ENCODE data around the gene DPP7.
"Not testable (repeated sequence)": the region's sequence is repeated elsewhere in the genome, so short reads cannot be mapped to it uniquely, and the experiment has no call there.

The DPP7 gene

DNA sequence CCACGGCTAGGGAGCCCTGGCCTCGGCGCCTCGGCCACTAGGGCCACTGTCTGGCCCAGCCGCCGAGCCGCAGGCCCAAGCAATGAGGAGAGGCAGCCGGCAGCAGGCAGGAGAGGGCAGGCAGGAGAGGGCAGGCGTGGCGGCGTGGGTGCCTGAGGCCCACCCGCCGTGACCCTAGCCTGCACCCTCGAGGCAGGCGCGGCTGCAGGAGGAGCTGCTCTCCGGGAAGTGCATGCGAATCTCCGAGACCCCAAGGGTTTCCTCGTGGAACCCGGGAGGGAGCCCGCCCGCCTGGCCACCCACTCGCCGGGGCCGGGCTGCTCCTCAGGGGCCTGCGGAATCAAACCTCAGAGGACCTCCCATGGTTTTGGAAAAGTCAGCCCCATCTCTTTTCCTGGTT, 33.7 kb upstream of the DPP7 start:
- DNase-seq, result no peak

- DNase-seq, result no peak
Observed at GRCh38 chr9:137147793-137148160, 33.2 kb upstream of the DPP7 start.

GRCh38 chr9:137147091-137147792, 32.7 kb upstream of the DPP7 start:
- no peak for DNase-seq

GRCh38 chr9:137146527-137146918, 32.0 kb upstream of the DPP7 start:
- no peak for DNase-seq

- no peak for DNase-seq
Observed at GRCh38 chr9:137145731-137146526, 31.4 kb upstream of the DPP7 start.

- no peak for DNase-seq
Observed at GRCh38 chr9:137143459-137143858, 28.9 kb upstream of the DPP7 start.

DNA sequence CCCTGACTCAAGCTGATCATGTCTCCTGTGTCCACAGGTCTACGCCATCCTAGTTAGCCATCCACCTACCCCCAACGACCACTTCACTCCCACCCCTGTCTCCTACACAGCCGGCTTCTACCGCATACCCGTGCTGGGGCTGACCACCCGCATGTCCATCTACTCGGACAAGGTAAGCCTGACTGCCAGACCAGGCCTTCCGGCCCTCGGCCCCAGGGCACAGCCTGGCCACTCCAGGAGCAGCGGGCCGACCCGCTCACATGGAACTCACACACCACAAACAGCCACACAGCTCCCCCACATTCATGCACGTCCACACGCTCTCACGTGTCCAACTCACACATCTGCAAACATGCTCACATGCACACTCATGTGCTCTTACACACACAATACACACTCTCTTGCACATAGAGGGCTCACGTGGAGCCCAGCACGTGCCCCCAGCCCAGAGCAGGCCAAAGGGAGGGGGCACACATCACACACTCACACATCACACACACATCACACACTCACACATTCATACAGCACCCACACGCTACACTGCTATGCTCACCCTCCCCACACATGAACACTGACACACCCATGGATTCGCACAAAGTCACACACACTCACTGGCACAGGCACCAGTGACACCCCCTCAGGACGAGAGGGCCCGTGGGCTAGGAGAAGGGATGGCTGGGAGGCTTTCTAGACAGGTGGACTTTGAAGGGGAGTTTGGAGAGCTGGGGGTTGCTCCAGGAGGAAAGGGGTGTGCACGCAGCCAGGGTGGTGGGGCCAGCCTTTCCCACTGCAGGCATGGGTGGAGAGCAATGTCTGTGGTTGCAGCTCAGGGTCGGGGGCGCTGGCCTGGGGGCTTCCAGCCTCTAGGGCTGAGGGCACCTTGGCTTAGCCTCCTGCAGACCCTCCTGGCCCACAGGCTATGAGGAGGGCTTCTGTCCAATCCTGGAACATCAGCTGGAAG, 27.7 kb upstream of the DPP7 start:
- DNase-seq, result no peak

DNA sequence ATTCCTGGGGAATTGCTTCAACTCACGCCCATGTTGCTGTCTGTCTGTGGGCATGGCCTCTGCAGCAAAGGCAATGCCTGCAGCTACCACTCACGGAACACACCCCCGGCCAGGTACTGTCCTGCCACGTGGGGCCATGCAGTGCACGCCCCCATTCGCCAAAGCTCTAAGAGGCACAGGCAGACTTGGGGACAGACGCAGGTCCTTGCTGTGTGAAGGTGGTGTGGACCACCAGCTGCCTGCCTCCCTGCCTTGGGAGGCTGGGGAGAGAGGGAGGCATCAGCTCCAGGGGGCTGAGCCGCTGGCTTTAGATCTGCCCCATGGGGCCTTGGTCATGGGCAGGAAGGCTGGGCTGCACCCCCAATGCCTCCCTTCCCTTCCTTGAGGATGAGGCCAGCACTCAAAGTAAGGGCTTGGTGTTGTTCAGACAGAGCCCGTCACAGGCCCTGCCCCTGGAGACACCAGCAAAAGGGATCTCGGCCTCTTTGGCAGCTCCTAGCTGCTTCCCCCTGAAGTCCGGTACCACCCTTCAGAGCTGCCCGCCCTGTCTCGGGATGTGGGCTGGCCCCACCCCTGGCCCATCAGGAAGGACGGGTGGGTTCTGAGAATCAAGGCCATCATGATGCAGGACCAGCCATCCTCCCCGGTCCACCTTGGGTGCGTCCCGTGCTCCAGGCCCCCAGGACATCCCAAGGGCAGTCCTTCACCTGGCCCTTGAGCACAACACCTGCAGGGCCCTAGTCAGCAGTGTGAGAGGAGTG, 26.7 kb upstream of the DPP7 start:
- no peak for DNase-seq

DNA sequence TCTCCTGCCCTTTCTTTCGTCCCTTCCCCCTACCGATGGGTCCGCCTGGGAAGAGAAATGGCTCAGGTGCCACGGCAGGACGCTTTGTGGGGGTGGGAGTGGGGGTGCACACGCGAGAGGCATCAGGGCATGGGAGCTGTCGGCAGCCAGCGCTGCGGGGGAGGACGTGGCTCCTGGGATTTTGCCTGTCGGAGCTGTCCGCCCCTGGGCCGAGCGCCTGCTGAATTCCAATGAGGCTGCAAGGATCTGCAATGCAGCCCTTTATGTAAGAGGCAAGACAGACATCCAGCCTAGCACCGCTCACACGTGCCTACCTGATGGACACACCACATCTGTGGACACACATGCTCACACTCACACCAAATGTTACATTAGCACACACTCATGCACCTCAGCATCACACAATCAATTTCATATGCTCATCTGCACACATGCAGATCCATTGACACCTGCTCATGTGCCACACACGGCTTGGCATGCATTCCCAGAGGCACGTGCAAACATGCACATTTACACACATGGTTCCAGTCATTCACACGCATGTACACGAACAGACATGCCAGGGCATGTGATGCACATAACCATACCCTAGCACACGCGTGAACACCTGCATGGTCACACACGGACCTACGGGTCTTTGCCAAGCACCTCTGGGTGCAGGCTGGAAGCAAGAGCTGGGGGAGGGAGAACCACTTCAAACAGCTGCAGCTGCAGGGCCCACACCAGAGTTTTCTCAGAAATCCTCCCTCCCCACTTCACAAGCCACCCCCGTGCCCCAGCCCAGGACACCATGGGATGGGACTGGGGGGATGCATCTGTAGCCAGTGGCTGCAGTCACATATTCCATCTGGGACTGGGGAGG, 25.8 kb upstream of the DPP7 start:
- peak in 21 of 56 donors; percentile 22 to 67 (median 39) for DNase-seq

DNA sequence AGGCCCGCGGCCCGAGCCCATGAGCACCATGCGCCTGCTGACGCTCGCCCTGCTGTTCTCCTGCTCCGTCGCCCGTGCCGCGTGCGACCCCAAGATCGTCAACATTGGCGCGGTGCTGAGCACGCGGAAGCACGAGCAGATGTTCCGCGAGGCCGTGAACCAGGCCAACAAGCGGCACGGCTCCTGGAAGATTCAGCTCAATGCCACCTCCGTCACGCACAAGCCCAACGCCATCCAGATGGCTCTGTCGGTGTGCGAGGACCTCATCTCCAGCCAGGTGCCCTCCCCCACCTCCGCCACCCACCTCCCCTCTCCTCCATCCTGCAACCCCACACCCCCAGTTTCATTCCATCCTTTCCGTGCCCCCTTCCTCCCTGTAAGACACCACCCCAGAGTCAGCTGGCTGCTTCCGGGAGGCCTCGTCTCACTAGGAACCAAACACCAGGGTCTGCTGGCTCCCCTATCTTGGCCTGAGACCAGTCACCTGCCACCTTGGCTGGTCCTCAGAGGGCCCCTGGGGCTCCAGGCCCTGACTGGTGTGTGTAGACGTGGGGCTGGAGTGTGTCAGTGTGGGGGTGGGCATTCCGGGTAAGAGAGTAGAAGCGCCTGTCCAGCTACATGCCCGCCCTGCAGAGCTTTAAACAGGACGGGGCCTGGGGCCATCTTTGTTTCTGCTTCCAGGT, 25.1 kb upstream of the DPP7 start:
- no peak for DNase-seq

DNA sequence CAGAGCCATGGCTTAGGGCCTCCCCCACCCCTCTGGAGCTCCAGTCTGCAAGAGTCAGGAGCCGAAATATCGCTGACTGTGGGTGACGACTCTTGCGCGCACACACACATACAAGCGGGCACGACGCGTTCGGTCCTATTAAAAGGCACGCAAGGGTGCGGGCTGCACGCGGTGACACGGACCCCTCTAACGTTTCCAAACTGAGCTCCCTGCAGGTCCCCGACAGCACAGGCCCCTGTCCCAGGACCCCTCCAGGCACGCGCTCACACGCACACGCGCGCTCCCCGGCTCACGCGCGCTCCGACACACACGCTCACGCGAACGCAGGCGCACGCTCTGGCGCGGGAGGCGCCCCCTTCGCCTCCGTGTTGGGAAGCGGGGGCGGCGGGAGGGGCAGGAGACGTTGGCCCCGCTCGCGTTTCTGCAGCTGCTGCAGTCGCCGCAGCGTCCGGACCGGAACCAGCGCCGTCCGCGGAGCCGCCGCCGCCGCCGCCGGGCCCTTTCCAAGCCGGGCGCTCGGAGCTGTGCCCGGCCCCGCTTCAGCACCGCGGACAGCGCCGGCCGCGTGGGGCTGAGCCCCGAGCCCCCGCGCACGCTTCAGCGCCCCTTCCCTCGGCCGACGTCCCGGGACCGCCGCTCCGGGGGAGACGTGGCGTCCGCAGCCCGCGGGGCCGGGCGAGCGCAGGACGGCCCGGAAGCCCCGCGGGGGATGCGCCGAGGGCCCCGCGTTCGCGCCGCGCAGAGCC, 24.4 kb upstream of the DPP7 start, which contains the start of gene GRIN1:
GRIN1 (plus strand) TSS at position 433 of the 746 bp plus-strand sequence. CDS start 333 bp downstream, outside the sequence.
- peak in 14 of 56 donors; percentile 21 to 77 (median 54) for DNase-seq

GRCh38 chr9:137138058-137138721, 23.7 kb upstream of the DPP7 start:
- DNase-seq, result peak in 32 of 56 donors; percentile 23 to 75 (median 53)

DNA sequence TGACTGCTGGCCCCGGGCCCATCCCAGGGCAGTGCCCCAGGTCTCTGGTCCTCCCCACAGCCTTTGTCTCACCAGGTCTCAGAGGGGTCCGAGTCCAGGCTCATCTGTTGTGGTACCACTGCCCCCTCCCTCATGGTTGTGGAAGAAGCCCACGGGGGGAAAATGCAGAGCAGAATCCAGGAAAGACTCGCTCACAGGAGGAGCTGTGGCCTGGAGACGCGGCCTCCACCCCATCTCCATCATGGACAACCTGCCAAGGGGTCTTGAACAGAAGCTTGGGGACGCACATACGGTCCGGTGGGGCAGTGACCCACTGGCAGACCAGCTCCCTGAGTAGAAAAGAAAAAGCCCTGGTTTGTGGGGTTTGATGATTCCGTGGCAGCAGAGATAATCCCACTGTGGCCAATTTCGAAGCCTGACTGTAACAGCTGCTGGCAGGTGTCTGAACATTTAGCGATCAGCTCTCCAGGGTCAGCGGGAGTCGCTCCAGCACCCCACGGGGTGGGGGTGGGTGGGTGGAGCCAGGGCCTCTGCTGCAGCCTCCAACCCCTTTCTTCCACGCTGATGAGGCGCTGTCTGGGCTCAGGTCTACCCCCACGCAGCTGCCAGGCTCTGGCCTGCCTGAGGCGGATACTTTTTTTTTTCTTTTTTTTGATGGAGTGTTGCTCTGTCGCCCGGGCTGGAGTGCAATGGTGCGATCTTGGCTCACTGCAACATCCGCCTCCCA, 22.5 kb upstream of the DPP7 start:
- DNase-seq, result no peak

GRCh38 chr9:137136261-137136880, 21.8 kb upstream of the DPP7 start:
- DNase-seq, result no peak

DNA sequence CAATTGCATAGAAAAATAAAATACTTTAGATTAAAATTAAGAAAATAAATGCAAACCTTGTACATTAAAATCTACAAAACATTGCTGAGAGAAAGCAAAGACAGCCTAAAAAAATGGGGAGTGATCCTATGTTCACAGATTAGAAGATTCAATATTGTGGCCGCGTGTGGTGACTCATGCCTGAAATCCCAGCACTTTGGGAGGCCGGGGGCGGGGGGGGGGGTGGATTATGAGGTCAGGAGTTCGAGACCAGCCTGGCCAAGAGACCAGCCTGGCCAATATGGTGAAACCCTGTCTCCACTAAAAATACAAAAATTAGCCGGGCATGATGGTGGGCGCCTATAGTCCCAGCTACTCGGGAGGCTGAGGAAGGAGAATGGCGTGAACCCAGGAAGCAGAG, 20.6 kb upstream of the DPP7 start:
- DNase-seq, result not testable (repeated sequence)

DNA sequence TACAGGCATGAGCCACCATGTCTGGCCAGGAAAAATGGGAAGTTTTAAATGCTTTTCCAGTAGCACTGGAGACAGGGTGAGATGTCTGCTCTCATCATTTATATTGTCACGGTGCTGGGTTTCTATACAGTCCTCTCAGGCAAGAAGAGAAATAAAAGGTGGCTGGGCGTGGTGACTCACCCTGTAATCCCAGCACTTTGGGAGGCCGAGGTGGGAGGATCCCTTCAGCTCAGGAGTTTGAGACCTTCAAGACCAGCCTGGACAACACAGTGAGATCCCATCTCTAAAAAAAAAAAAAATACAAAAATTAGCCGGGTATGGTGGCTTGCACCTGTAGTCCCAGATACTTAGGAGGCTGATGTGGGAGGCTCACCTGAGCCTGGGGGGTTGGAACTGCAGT, 19.7 kb upstream of the DPP7 start:
- DNase-seq, result no peak

Measured in amygdala (tissue), 56 donors.